Common myeloid progenitor, CD34-positive (primary cell): ENCODE data around the gene PLAU. TPM values are rescaled to one million over a fixed set of nuclear protein-coding genes. Genes with fewer than 3 reads are reported as not detected.

Experiments used
- CTCF ChIA-PET: fragments of 350-600 bp; sonication (Branson Sonifier 250); formaldehyde crosslinking; loops from one replicate; lab custom pipeline; 2021; ENCODE audit warnings: antibody characterized with exemption; lab: Charles Lee
- POLR2A ChIA-PET: fragments of 350-600 bp; sonication (Branson Sonifier 250); formaldehyde crosslinking; loops from one replicate; lab custom pipeline; 2021; ENCODE audit warnings: antibody characterized with exemption; lab: Charles Lee
- DNase-seq, 3 donors: peaks; one replicate each; pipeline versions ENCODE4 v3.0.0 to v3.0.0-alpha.2; 2013
- H3K27ac ChIP-seq, 2 experiments: 1 replicate in 1 of 2; 2 replicates in 1 of 2; pipeline ENCODE4 v1.7.0; 2013; ENCODE audit warnings: inconsistent platforms in 2 of 2, low read length in 2 of 2, mild to moderate bottlenecking in 2 of 2, low read depth in 1 of 2, moderate library complexity in 1 of 2; ENCODE audit not compliant: severe bottlenecking in 2 of 2, insufficient read depth in 1 of 2, poor library complexity in 1 of 2
- H3K27me3 ChIP-seq, 5 experiments: replicated peaks in 2 of 5; 1 replicate in 3 of 5; 2 replicates in 2 of 5; pipeline versions ENCODE4 v1.6.1 to v1.7.0; 2013; ENCODE audit warnings: low read length in 4 of 5, mild to moderate bottlenecking in 2 of 5, moderate library complexity in 2 of 5, inconsistent platforms in 1 of 5; ENCODE audit not compliant: insufficient read depth in 5 of 5, control insufficient read depth in 4 of 5
- H3K36me3 ChIP-seq, 4 experiments: 1 replicate in 2 of 4; 2 replicates in 2 of 4; pipeline versions ENCODE4 v1.6.1 to v1.7.0; 2013; ENCODE audit warnings: low read length in 3 of 4, control low read depth in 1 of 4, mild to moderate bottlenecking in 1 of 4; ENCODE audit not compliant: control insufficient read depth in 4 of 4, insufficient read depth in 4 of 4
- H3K4me1 ChIP-seq, 4 experiments: 1 replicate in 3 of 4; 2 replicates in 1 of 4; pipeline versions ENCODE4 v1.6.1 to v1.7.1; 2013; ENCODE audit warnings: low read length in 3 of 4, mild to moderate bottlenecking in 3 of 4, control low read depth in 1 of 4, inconsistent platforms in 1 of 4, moderate library complexity in 1 of 4; ENCODE audit not compliant: control insufficient read depth in 4 of 4, insufficient read depth in 4 of 4; ENCODE audit errors: control extremely low read depth in 1 of 4
- H3K4me3 ChIP-seq, 7 experiments: 1 replicate in 4 of 7; 2 replicates in 3 of 7; pipeline versions ENCODE4 v1.5.1 to v1.7.0; 2013; ENCODE audit warnings: mild to moderate bottlenecking in 7 of 7, low read length in 6 of 7, moderate library complexity in 6 of 7, inconsistent platforms in 2 of 7, low read depth in 2 of 7, control low read depth in 1 of 7; ENCODE audit not compliant: insufficient read depth in 4 of 7, control insufficient read depth in 1 of 7; ENCODE audit errors: extremely low read depth in 1 of 7
- H3K9me3 ChIP-seq, 5 experiments: 1 replicate in 4 of 5; 2 replicates in 1 of 5; pipeline versions ENCODE4 v1.6.1 to v1.7.1; 2013; ENCODE audit warnings: low read length in 4 of 5, mild to moderate bottlenecking in 2 of 5, inconsistent platforms in 1 of 5, low read depth in 1 of 5, moderate library complexity in 1 of 5; ENCODE audit not compliant: control insufficient read depth in 4 of 5, insufficient read depth in 2 of 5; ENCODE audit errors: control extremely low read depth in 1 of 5
- WGBS: methylation state at CpG from one replicate; pipeline ENCODE4 v1.1.5; 2013; ENCODE audit not compliant: insufficient coverage; 5-methylcytosine and 5-hydroxymethylcytosine counted together
- polyA plus RNA-seq: library from polyadenylated mRNA; unstranded; fragments of 120-200 nt; gene quantifications from one replicate; pipeline ENCODE4 v1.2.1, GENCODE V29; 2013

Gene PLAU
- polyA plus RNA-seq = 14.8 TPM

DNA sequence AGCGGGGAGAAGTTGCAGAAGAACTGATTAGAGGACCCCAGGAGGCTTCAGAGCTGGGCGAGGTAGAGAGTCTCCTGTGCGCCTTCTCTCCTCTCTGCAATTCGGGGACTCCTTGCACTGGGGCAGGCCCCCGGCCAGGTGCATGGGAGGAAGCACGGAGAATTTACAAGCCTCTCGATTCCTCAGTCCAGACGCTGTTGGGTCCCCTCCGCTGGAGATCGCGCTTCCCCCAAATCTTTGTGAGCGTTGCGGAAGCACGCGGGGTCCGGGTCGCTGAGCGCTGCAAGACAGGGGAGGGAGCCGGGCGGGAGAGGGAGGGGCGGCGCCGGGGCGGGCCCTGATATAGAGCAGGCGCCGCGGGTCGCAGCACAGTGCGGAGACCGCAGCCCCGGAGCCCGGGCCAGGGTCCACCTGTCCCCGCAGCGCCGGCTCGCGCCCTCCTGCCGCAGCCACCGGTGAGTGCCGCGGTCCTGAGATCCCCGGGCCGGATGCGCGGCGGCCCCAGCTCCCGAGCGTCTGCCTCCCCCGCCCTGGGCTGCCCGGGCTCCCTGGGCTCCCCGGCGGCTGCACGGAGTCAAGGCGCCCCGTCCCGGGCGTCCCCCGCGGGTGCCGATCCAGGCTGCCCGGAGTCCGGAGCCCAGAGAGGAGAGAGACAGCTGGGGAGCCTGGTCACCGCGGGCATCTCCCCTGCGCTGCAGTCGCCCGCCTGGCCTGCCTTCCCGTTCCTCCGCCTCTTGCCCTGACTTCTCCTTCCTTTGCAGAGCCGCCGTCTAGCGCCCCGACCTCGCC lies at the start of gene PLAU:
PLAU (plus strand) TSS at position 369 of the 789 bp plus-strand sequence. CDS start 424 bp downstream, outside the sequence.
- under 1% methylated on average over 56 of the region's 74 CpGs for WGBS

GRCh38 chr10:73862011-73862410 lies 48.9 kb upstream of the PLAU start:
- H3K4me3 ChIP-seq = no peak overlapping the region
- H3K4me1 ChIP-seq = peaks cover 10 to 87% (median 70%) of the 10 kb centered on the region in 4 experiments
- peaks cover 9 to 74% (median 26%) of the 10 kb centered on the region in 4 experiments for H3K36me3 ChIP-seq
- ChIA-PET POLR2A (no interaction called here), CTCF (interaction anchor here (1.1 to 13.7 kb wide), 8 partner anchors 13 to 99 kb away, joined by 3 to 240 read pairs (median 4); partner anchors contain the start of gene CAMK2G)
- H3K9me3 ChIP-seq = no peaks in the 10 kb centered on the region
- peak overlapping the region in 1 of 2 experiments; percentile 38 for H3K27ac ChIP-seq
- WGBS = 54% methylated on average over 3 of the region's 8 CpGs
- no peaks in the 10 kb centered on the region for H3K27me3 ChIP-seq
- DNase-seq = no peak

More for the DNA sequence above, at the start of gene PLAU:
- H3K9me3 ChIP-seq = no peaks in the 10 kb centered on the region
- no peaks in the 10 kb centered on the region for H3K27me3 ChIP-seq
- ChIA-PET CTCF (interaction anchor here (0.6 to 1.8 kb wide), 8 partner anchors 19 to 220 kb away, joined by 3 to 8 read pairs (median 3); no protein-coding TSS in a partner anchor), POLR2A (no interaction called here)
- peak in 2 of 3 donors; percentile 67 to 76 for DNase-seq
- no peak within 1 kb of the TSS for H3K27ac ChIP-seq
- H3K4me3 ChIP-seq = peak within 1 kb of the TSS; percentile 56 to 85 (median 76)
- peaks cover 2 to 36% (median 17%) of the 10 kb centered on the region in 4 experiments for H3K36me3 ChIP-seq
- H3K4me1 ChIP-seq = peaks cover 30 to 57% (median 53%) of the 10 kb centered on the region in 4 experiments

GRCh38 chr10:73863039-73863817 lies 47.7 kb upstream of the PLAU start:
- Histone ChIP-seq H3K27ac (peak overlapping the region; percentile 5 to 41), H3K4me3 (no peak overlapping the region), H3K9me3 (no peaks in the 10 kb centered on the region), H3K36me3 (peaks cover 9 to 75% (median 24%) of the 10 kb centered on the region in 4 experiments), H3K4me1 (peaks cover 18 to 87% (median 70%) of the 10 kb centered on the region in 4 experiments), H3K27me3 (no peaks in the 10 kb centered on the region)
- CTCF ChIA-PET = interaction anchor here (1.2 to 13.7 kb wide), 5 partner anchors 13 to 100 kb away, joined by 3 to 240 read pairs (median 5); partner anchors contain the start of gene CAMK2G
- no peak for DNase-seq
- POLR2A ChIA-PET = interaction anchor here (0.8 to 1.4 kb wide), 2 partner anchors 11 kb away, joined by 3 read pairs; partner anchors contain the start of gene CAMK2G
- WGBS = 34% methylated on average over 3 of the region's 5 CpGs

GRCh38 chr10:73864229-73864628 lies 46.7 kb upstream of the PLAU start:
- H3K4me1 ChIP-seq = peaks cover 21 to 87% (median 75%) of the 10 kb centered on the region in 4 experiments
- POLR2A ChIA-PET = interaction anchor here (0.8 kb wide), 1 partner anchor 12 kb away, joined by 3 read pairs; no protein-coding TSS in a partner anchor
- DNase-seq = no peak
- H3K27me3 ChIP-seq = no peaks in the 10 kb centered on the region
- CTCF ChIA-PET = interaction anchor here (0.6 to 13.7 kb wide), 5 partner anchors 8 to 1367 kb away, joined by 3 to 240 read pairs (median 6); partner anchors contain the start of gene CAMK2G
- no peak overlapping the region for H3K4me3 ChIP-seq
- H3K9me3 ChIP-seq = no peaks in the 10 kb centered on the region
- 97% methylated on average over 4 of the region's 4 CpGs for WGBS
- H3K36me3 ChIP-seq = peaks cover 9 to 75% (median 22%) of the 10 kb centered on the region in 4 experiments
- H3K27ac ChIP-seq = no peak overlapping the region

GRCh38 chr10:73865107-73865458 lies 45.8 kb upstream of the PLAU start:
- Histone ChIP-seq H3K4me1 (peaks cover 26 to 86% (median 77%) of the 10 kb centered on the region in 4 experiments), H3K27ac (peak overlapping the region; percentile 33 to 81), H3K9me3 (no peaks in the 10 kb centered on the region), H3K4me3 (peak overlapping the region in 4 of 7 experiments; percentile 6 to 68 (median 43)), H3K36me3 (peaks cover 4 to 72% (median 20%) of the 10 kb centered on the region in 4 experiments), H3K27me3 (no peaks in the 10 kb centered on the region)
- CTCF ChIA-PET = interaction anchor here (1.3 to 13.7 kb wide), 4 partner anchors 9 to 76 kb away, joined by 6 to 240 read pairs (median 102); partner anchors contain the start of gene CAMK2G
- POLR2A ChIA-PET = interaction anchor here (1.0 kb wide), 1 partner anchor 9 kb away, joined by 5 read pairs; the partner anchor contains the start of gene CAMK2G
- DNase-seq = no peak
- whole genome bisulfite sequencing = 38% methylated on average over 8 of the region's 8 CpGs
